LNCaP clone FGC (cell line): ENCODE data around the gene SSH2.

Source experiments
- DNase-seq: peaks from one replicate; pipeline ENCODE4 v3.0.0-alpha.2; 2011; ENCODE audit warnings: low read depth
- H3K4me3 ChIP-seq: 2 replicates; pipeline ENCODE4 v1.5.1; 2011; ENCODE audit warnings: mild to moderate bottlenecking, low read depth, low read length, control low read depth
- CTCF ChIP-seq: IDR thresholded peaks from 2 replicates; pipeline ENCODE4 v1.5.1; 2012; ENCODE audit warnings: mild to moderate bottlenecking; ENCODE audit not compliant: control insufficient read depth, insufficient read depth; ENCODE audit errors: extremely low read depth

Gene SSH2

GRCh38 chr17:29669266-29669665 lies 260.8 kb downstream of the SSH2 start:
- no peak for DNase-seq
- H3K4me3 ChIP-seq = no peak overlapping the region
- TF ChIP-seq CTCF = no peak

- TF ChIP-seq CTCF = no peak
- no peak for DNase-seq
- H3K4me3 ChIP-seq = no peak overlapping the region
Observed at GRCh38 chr17:29667969-29668368, 262.1 kb downstream of the SSH2 start.

GRCh38 chr17:29665481-29665810 lies 264.6 kb downstream of the SSH2 start:
- no peak overlapping the region for H3K4me3 ChIP-seq
- DNase-seq = no peak
- TF ChIP-seq CTCF = no peak

GRCh38 chr17:29664743-29665480 lies 265.1 kb downstream of the SSH2 start:
- DNase-seq = no peak
- no peak for TF ChIP-seq CTCF
- no peak overlapping the region for H3K4me3 ChIP-seq

- no peak overlapping the region for H3K4me3 ChIP-seq
- no peak for TF ChIP-seq CTCF
- DNase-seq = no peak
Observed at GRCh38 chr17:29663155-29663554, 266.9 kb downstream of the SSH2 start.

- DNase-seq = no peak
- H3K4me3 ChIP-seq = no peak overlapping the region
- TF ChIP-seq CTCF = no peak
Observed at GRCh38 chr17:29661213-29661612, 268.8 kb downstream of the SSH2 start.

- H3K4me3 ChIP-seq = no peak overlapping the region
- DNase-seq = no peak
- TF ChIP-seq CTCF = no peak
Observed at GRCh38 chr17:29659155-29659554, 270.9 kb downstream of the SSH2 start.
